ENCODE results near the gene GSTK1.

GRCh38 chr7:143216686-143217085, 46.6 kb upstream of the GSTK1 start:
- no peak for TF ChIP-seq EZH2 (IDR thresholded peaks at IDR 0.05; ENCODE audit: borderline replicate concordance, insufficient read depth, low read depth, low read length, poor library complexity, severe bottlenecking)
- TF ChIP-seq, protein P1, sequence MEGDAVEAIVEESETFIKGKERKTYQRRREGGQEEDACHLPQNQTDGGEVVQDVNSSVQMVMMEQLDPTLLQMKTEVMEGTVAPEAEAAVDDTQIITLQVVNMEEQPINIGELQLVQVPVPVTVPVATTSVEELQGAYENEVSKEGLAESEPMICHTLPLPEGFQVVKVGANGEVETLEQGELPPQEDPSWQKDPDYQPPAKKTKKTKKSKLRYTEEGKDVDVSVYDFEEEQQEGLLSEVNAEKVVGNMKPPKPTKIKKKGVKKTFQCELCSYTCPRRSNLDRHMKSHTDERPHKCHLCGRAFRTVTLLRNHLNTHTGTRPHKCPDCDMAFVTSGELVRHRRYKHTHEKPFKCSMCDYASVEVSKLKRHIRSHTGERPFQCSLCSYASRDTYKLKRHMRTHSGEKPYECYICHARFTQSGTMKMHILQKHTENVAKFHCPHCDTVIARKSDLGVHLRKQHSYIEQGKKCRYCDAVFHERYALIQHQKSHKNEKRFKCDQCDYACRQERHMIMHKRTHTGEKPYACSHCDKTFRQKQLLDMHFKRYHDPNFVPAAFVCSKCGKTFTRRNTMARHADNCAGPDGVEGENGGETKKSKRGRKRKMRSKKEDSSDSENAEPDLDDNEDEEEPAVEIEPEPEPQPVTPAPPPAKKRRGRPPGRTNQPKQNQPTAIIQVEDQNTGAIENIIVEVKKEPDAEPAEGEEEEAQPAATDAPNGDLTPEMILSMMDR (IDR thresholded peaks at IDR 0.05), result no peak

Data from B cell (primary cell).